Measurements from ENCODE around the gene CTDSPL. TPM values are rescaled to one million over a fixed set of nuclear protein-coding genes. Genes with fewer than 3 reads are reported as not detected.

CTDSPL gene
- total RNA-seq, 1 donor from 2014 or later, result 20.4 TPM

GRCh38 chr3:37824090-37824953 lies 37.4 kb upstream of the CTDSPL start:
- no peaks in the 10 kb centered on the region for H3K9me3 ChIP-seq (ENCODE audit: control insufficient read depth in 3 of 3, low read length in 3 of 3)
- H3K4me1 ChIP-seq (ENCODE audit: control insufficient read depth in 3 of 3, insufficient read depth in 3 of 3, low read length in 3 of 3), result peaks cover 0 to 2% (median 0%) of the 10 kb centered on the region in 3 donors
- H3K27me3 ChIP-seq (ENCODE audit: control insufficient read depth in 3 of 3, insufficient read depth in 3 of 3, low read length in 3 of 3), result no peaks in the 10 kb centered on the region
- no peak overlapping the region for H3K27ac ChIP-seq (ENCODE audit: low read depth, low read length)
- H3K9ac ChIP-seq (ENCODE audit: low read depth in 1 of 3, low read length in 3 of 3), result no peak overlapping the region
- peaks cover 2 to 8% (median 4%) of the 10 kb centered on the region in 3 donors for H3K36me3 ChIP-seq (ENCODE audit: control insufficient read depth in 3 of 3, insufficient read depth in 3 of 3, low read length in 3 of 3)
- no peak overlapping the region for H3K4me3 ChIP-seq (ENCODE audit: low read length in 3 of 3)

DNA sequence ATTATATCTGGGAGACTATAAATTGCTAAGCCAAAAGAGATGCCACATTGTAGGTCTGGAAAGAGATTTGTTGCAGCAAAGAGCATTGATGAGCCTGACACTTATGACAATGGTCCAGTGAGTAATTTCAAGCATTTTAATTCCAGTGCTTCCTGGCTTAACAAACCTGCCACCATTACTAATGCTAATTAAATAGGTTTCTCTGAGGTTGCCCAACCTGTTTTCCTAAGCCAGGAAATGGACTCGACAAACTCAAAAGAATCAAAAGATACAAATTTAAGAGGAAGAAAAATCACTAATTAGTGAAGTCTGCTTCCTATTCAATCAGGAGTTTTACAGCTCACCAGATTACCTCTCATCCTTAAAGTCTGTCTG lies 36.7 kb upstream of the CTDSPL start:
- H3K36me3 ChIP-seq (ENCODE audit: control insufficient read depth in 3 of 3, insufficient read depth in 3 of 3, low read length in 3 of 3), result peaks cover 0 to 2% (median 2%) of the 10 kb centered on the region in 3 donors
- H3K4me1 ChIP-seq (ENCODE audit: control insufficient read depth in 3 of 3, insufficient read depth in 3 of 3, low read length in 3 of 3), result peaks cover 0 to 2% (median 0%) of the 10 kb centered on the region in 3 donors
- H3K27ac ChIP-seq (ENCODE audit: low read depth, low read length), result no peak overlapping the region
- H3K9me3 ChIP-seq (ENCODE audit: control insufficient read depth in 3 of 3, low read length in 3 of 3), result no peaks in the 10 kb centered on the region
- no peak overlapping the region for H3K9ac ChIP-seq (ENCODE audit: low read depth in 1 of 3, low read length in 3 of 3)
- H3K4me3 ChIP-seq (ENCODE audit: low read length in 3 of 3), result no peak overlapping the region
- H3K27me3 ChIP-seq (ENCODE audit: control insufficient read depth in 3 of 3, insufficient read depth in 3 of 3, low read length in 3 of 3), result no peaks in the 10 kb centered on the region

DNA sequence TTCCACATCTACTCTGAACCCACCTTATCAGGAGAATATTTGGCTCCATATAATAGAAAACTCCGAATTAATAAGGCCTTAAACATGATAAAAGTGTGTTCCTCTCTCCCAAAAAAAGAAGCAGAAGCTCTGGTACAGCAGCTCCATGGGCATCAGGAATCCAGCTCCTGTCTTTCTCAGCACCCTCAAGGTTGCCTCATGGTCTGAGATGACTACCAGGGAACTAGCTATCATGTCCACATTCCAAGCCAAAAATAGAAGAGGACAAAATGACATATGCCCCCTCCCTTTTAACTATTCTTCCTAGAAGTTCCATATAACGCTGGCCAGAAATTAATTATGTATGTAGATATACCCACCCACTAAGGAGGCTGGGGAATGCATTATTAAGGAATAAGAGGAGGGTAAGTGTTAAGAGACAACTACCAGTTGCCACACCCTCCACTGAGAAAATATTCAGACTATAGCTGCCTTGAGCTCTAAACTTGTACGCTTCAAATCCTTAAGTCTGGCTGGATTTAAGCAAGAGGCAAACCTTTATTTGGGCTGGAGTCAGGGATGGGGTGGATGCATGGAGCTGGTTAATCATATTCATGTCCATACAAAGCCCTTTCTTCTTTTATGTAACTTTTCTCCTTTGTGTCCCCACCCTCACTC lies 35.8 kb upstream of the CTDSPL start:
- no peak overlapping the region for H3K27ac ChIP-seq (ENCODE audit: low read depth, low read length)
- H3K9ac ChIP-seq (ENCODE audit: low read depth in 1 of 3, low read length in 3 of 3), result no peak overlapping the region
- no peak overlapping the region for H3K4me3 ChIP-seq (ENCODE audit: low read length in 3 of 3)
- H3K4me1 ChIP-seq (ENCODE audit: control insufficient read depth in 3 of 3, insufficient read depth in 3 of 3, low read length in 3 of 3), result no peaks in the 10 kb centered on the region
- no peaks in the 10 kb centered on the region for H3K27me3 ChIP-seq (ENCODE audit: control insufficient read depth in 3 of 3, insufficient read depth in 3 of 3, low read length in 3 of 3)
- H3K9me3 ChIP-seq (ENCODE audit: control insufficient read depth in 3 of 3, low read length in 3 of 3), result no peaks in the 10 kb centered on the region
- peaks cover 0 to 2% (median 0%) of the 10 kb centered on the region in 3 donors for H3K36me3 ChIP-seq (ENCODE audit: control insufficient read depth in 3 of 3, insufficient read depth in 3 of 3, low read length in 3 of 3)

DNA sequence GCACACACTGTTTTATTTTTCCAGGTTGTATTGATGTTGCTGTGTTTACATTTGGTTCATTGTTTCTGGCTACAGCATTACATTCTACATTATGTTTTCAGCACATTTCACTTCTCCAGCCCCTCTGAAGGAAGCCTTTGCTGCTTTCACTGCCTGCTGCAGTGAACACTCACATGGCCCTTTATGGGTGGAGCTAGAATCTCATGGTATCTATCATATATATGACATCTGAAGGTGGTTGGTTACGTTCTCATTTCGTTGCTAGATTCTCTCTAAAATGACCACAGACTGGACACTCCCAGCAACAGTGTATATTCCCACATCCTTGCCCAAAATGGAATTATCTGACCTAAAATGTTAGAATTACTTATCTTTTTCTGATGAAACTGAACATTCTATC lies 35.2 kb upstream of the CTDSPL start:
- Histone ChIP-seq H3K27me3 (ENCODE audit: control insufficient read depth in 3 of 3, insufficient read depth in 3 of 3, low read length in 3 of 3) (no peaks in the 10 kb centered on the region), H3K27ac (ENCODE audit: low read depth, low read length) (no peak overlapping the region), H3K9ac (ENCODE audit: low read depth in 1 of 3, low read length in 3 of 3) (no peak overlapping the region), H3K4me1 (ENCODE audit: control insufficient read depth in 3 of 3, insufficient read depth in 3 of 3, low read length in 3 of 3) (no peaks in the 10 kb centered on the region), H3K36me3 (ENCODE audit: control insufficient read depth in 3 of 3, insufficient read depth in 3 of 3, low read length in 3 of 3) (peaks cover 0 to 2% (median 0%) of the 10 kb centered on the region in 3 donors), H3K9me3 (ENCODE audit: control insufficient read depth in 3 of 3, low read length in 3 of 3) (no peaks in the 10 kb centered on the region), H3K4me3 (ENCODE audit: low read length in 3 of 3) (no peak overlapping the region)

GRCh38 chr3:37826933-37827332 lies 34.7 kb upstream of the CTDSPL start:
- Histone ChIP-seq H3K9ac (ENCODE audit: low read depth in 1 of 3, low read length in 3 of 3) (no peak overlapping the region), H3K27ac (ENCODE audit: low read depth, low read length) (no peak overlapping the region), H3K4me3 (ENCODE audit: low read length in 3 of 3) (no peak overlapping the region), H3K36me3 (ENCODE audit: control insufficient read depth in 3 of 3, insufficient read depth in 3 of 3, low read length in 3 of 3) (peaks cover 0 to 2% (median 0%) of the 10 kb centered on the region in 3 donors), H3K9me3 (ENCODE audit: control insufficient read depth in 3 of 3, low read length in 3 of 3) (no peaks in the 10 kb centered on the region), H3K27me3 (ENCODE audit: control insufficient read depth in 3 of 3, insufficient read depth in 3 of 3, low read length in 3 of 3) (no peaks in the 10 kb centered on the region), H3K4me1 (ENCODE audit: control insufficient read depth in 3 of 3, insufficient read depth in 3 of 3, low read length in 3 of 3) (no peaks in the 10 kb centered on the region)

DNA sequence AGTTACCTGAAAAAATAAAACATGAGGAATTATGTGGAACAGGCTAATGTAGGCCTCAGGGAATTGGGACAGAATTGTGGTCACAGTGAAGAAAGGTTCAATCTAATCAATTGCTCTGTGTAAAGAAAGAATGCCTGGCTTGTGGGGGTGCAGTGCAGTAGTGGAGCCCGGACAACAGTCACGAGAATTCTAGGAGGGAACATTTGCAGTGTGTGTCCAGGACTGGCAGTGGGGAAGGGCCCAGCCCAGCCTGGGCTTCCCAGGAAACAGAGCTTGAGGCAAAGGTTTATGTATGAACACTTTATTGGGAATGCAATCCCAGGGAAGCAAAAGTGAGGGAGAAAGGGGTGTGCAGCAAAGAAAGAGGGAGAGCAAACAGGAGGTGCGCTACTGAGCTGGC lies 29.2 kb upstream of the CTDSPL start:
- peaks cover 0 to 7% (median 0%) of the 10 kb centered on the region in 3 donors for H3K36me3 ChIP-seq (ENCODE audit: control insufficient read depth in 3 of 3, insufficient read depth in 3 of 3, low read length in 3 of 3)
- H3K9me3 ChIP-seq (ENCODE audit: control insufficient read depth in 3 of 3, low read length in 3 of 3), result no peaks in the 10 kb centered on the region
- H3K9ac ChIP-seq (ENCODE audit: low read depth in 1 of 3, low read length in 3 of 3), result no peak overlapping the region
- H3K27me3 ChIP-seq (ENCODE audit: control insufficient read depth in 3 of 3, insufficient read depth in 3 of 3, low read length in 3 of 3), result no peaks in the 10 kb centered on the region
- no peak overlapping the region for H3K4me3 ChIP-seq (ENCODE audit: low read length in 3 of 3)
- H3K4me1 ChIP-seq (ENCODE audit: control insufficient read depth in 3 of 3, insufficient read depth in 3 of 3, low read length in 3 of 3), result no peaks in the 10 kb centered on the region
- H3K27ac ChIP-seq (ENCODE audit: low read depth, low read length), result no peak overlapping the region

DNA sequence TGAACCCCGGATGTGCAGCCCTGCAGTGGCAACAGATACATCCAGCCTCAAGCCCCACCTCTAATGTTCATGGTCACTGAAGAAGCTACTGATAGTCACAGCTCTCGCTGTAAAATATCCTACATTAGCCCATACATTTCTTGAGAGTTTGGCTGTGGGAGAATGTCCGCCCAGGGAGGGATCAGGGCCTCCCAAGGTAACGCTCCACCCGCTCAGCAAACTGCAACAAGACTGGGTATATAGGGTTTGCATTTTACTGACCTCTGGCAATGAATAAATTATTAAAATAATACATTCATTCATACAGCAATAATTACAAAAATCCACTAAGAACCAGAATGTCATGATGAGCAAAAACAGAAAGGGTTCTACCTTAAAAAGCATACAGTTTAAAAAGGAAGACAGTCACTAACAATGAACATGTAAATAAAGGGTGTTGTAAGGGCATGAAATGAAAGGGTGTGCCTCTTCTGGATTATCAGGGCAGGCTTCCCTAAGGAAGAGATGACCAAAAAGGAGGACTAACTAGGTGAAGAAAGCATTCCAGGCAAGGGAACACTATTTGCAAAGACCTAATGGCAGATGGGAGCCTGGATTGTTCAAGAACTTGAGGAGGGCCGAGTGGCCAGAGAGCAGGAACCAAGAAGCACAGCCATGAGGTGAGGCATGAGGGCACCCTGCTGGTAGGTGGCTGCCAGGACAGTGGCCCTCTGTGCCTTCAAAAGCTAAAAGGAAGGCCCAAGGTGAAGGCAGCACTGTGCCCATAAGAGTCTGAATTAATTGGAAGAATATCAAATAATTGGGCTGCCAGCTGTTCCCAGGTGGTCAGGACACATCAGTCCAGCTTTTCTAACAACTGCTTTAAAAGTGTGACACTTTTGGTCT lies 28.1 kb upstream of the CTDSPL start:
- Histone ChIP-seq H3K36me3 (ENCODE audit: control insufficient read depth in 3 of 3, insufficient read depth in 3 of 3, low read length in 3 of 3) (peaks cover 0 to 7% (median 0%) of the 10 kb centered on the region in 3 donors), H3K27me3 (ENCODE audit: control insufficient read depth in 3 of 3, insufficient read depth in 3 of 3, low read length in 3 of 3) (no peaks in the 10 kb centered on the region), H3K9ac (ENCODE audit: low read depth in 1 of 3, low read length in 3 of 3) (no peak overlapping the region), H3K9me3 (ENCODE audit: control insufficient read depth in 3 of 3, low read length in 3 of 3) (no peaks in the 10 kb centered on the region), H3K27ac (ENCODE audit: low read depth, low read length) (no peak overlapping the region), H3K4me3 (ENCODE audit: low read length in 3 of 3) (no peak overlapping the region), H3K4me1 (ENCODE audit: control insufficient read depth in 3 of 3, insufficient read depth in 3 of 3, low read length in 3 of 3) (no peaks in the 10 kb centered on the region)

GRCh38 chr3:37836589-37836988 lies 25.1 kb upstream of the CTDSPL start:
- no peaks in the 10 kb centered on the region for H3K4me1 ChIP-seq (ENCODE audit: control insufficient read depth in 3 of 3, insufficient read depth in 3 of 3, low read length in 3 of 3)
- H3K36me3 ChIP-seq (ENCODE audit: control insufficient read depth in 3 of 3, insufficient read depth in 3 of 3, low read length in 3 of 3), result peaks cover 0 to 5% (median 0%) of the 10 kb centered on the region in 3 donors
- no peak overlapping the region for H3K4me3 ChIP-seq (ENCODE audit: low read length in 3 of 3)
- H3K9ac ChIP-seq (ENCODE audit: low read depth in 1 of 3, low read length in 3 of 3), result no peak overlapping the region
- no peaks in the 10 kb centered on the region for H3K9me3 ChIP-seq (ENCODE audit: control insufficient read depth in 3 of 3, low read length in 3 of 3)
- no peaks in the 10 kb centered on the region for H3K27me3 ChIP-seq (ENCODE audit: control insufficient read depth in 3 of 3, insufficient read depth in 3 of 3, low read length in 3 of 3)
- no peak overlapping the region for H3K27ac ChIP-seq (ENCODE audit: low read depth, low read length)

- Histone ChIP-seq H3K27me3 (ENCODE audit: control insufficient read depth in 3 of 3, insufficient read depth in 3 of 3, low read length in 3 of 3) (no peaks in the 10 kb centered on the region), H3K9me3 (ENCODE audit: control insufficient read depth in 3 of 3, low read length in 3 of 3) (no peaks in the 10 kb centered on the region), H3K9ac (ENCODE audit: low read depth in 1 of 3, low read length in 3 of 3) (no peak overlapping the region), H3K4me1 (ENCODE audit: control insufficient read depth in 3 of 3, insufficient read depth in 3 of 3, low read length in 3 of 3) (no peaks in the 10 kb centered on the region), H3K36me3 (ENCODE audit: control insufficient read depth in 3 of 3, insufficient read depth in 3 of 3, low read length in 3 of 3) (peaks cover 0 to 3% (median 0%) of the 10 kb centered on the region in 3 donors), H3K27ac (ENCODE audit: low read depth, low read length) (no peak overlapping the region), H3K4me3 (ENCODE audit: low read length in 3 of 3) (no peak overlapping the region)
Measured at GRCh38 chr3:37847689-37848088, 14.0 kb upstream of the CTDSPL start.
